ENCODE data around the gene TANGO2. TPM values are rescaled to one million over a fixed set of nuclear protein-coding genes. Genes with fewer than 3 reads are reported as not detected.
A peak's percentile ranks its signal among the peaks of the same experiment; 100 is the strongest.

Gene TANGO2
- total RNA-seq, 1 experiment from 2014 or later = 21.5 TPM

DNA sequence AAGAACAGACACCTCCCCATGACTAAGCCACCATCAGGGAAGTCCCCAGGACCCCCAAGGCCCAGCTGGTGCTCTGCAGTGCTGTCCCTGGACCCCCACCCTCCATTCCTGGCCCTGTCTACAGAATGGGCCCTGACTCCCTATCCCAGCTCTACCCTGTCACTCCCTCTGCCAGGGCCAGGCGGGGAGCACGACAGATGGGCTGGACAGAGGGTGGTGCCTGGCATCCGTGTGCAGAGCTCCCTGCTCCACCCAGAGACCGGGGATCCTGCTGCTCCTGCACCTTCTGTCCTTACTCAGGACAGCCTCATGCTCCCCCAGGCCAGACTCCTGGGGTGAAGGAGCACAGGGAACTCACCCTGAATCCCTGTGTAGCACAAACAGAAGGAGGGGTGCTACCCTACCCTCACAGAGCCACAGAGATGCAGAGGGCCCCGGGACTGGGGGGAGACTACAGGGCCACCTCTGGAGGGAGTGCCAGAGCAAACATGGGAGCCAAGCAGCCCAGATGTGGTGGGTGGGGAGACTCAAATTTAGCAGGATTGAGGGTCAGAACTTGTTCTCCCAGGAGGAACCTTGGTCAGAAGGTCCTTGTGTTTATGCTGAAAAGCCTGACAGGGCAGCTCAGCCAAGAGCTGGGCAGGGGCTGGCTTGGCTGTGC is 6.3 kb upstream of the TANGO2 start:
- Histone ChIP-seq H3K36me3 (ENCODE audit: insufficient read depth, low read length, poor library complexity, severe bottlenecking) (no peaks in the 10 kb centered on the region), H3K4me1 (ENCODE audit: insufficient read depth, low read length, poor library complexity, severe bottlenecking) (no peaks in the 10 kb centered on the region), H3K4me3 (ENCODE audit: low read depth, low read length, poor library complexity, severe bottlenecking) (no peak overlapping the region), H3K27me3 (replicated peaks; ENCODE audit: insufficient read depth, low read depth, low read length, poor library complexity) (peaks cover 30% of the 10 kb centered on the region), H3K27ac (ENCODE audit: low read depth, low read length, poor library complexity, severe bottlenecking) (no peak overlapping the region), H3K9me3 (ENCODE audit: low read depth, low read length, poor library complexity, severe bottlenecking) (no peaks in the 10 kb centered on the region)
- ChIA-PET CTCF (interaction anchor here (0.6 to 1.4 kb wide), 2 partner anchors 44 to 52 kb away, joined by 4 to 5 read pairs; no protein-coding TSS in a partner anchor), POLR2A (ENCODE audit: low non-redundant PET) (no interaction called here)
- no peak for DNase-seq (ENCODE audit: low spot score)
- no TSS peak for BruUV-seq (replicated peaks)
- TF ChIP-seq, protein P1, sequence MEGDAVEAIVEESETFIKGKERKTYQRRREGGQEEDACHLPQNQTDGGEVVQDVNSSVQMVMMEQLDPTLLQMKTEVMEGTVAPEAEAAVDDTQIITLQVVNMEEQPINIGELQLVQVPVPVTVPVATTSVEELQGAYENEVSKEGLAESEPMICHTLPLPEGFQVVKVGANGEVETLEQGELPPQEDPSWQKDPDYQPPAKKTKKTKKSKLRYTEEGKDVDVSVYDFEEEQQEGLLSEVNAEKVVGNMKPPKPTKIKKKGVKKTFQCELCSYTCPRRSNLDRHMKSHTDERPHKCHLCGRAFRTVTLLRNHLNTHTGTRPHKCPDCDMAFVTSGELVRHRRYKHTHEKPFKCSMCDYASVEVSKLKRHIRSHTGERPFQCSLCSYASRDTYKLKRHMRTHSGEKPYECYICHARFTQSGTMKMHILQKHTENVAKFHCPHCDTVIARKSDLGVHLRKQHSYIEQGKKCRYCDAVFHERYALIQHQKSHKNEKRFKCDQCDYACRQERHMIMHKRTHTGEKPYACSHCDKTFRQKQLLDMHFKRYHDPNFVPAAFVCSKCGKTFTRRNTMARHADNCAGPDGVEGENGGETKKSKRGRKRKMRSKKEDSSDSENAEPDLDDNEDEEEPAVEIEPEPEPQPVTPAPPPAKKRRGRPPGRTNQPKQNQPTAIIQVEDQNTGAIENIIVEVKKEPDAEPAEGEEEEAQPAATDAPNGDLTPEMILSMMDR (conservative IDR thresholded peaks at IDR 0.05; ENCODE audit: low read depth, low read length) = no peak
- TF ChIP-seq EZH2 (IDR thresholded peaks at IDR 0.05; ENCODE audit: borderline replicate concordance, low read depth, low read length, poor library complexity, severe bottlenecking) = no peak
- intact Hi-C loops (cut with micrococcal nuclease; ENCODE audit: unreplicated experiment) = no loop called here

DNA sequence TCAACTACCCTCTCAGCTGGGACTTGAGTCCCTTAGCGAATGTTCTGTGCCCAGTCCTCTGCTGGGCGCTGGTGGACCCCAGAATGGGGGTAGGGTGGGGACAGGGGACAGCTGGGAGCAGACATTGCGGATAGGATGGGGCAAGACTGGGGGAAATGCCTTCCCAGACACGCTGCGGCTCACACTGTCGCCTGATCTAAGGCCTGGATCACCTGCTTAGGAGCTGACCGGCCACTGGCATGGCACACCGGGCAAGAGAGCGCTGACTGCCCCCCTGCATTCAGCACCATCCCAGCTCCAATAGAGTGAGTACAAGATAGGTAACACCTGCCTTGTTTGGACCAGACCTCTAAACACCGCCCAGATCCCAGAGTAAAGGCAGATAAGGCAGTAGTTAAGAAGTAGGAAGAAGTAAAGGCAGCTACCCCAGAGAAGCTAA is 5.7 kb upstream of the TANGO2 start:
- BruUV-seq (replicated peaks) = no TSS peak
- no peak for DNase-seq (ENCODE audit: low spot score)
- Histone ChIP-seq H3K4me3 (ENCODE audit: low read depth, low read length, poor library complexity, severe bottlenecking) (no peak overlapping the region), H3K36me3 (ENCODE audit: insufficient read depth, low read length, poor library complexity, severe bottlenecking) (no peaks in the 10 kb centered on the region), H3K27me3 (replicated peaks; ENCODE audit: insufficient read depth, low read depth, low read length, poor library complexity) (peaks cover 30% of the 10 kb centered on the region), H3K27ac (ENCODE audit: low read depth, low read length, poor library complexity, severe bottlenecking) (no peak overlapping the region), H3K4me1 (ENCODE audit: insufficient read depth, low read length, poor library complexity, severe bottlenecking) (no peaks in the 10 kb centered on the region), H3K9me3 (ENCODE audit: low read depth, low read length, poor library complexity, severe bottlenecking) (no peaks in the 10 kb centered on the region)
- ChIA-PET POLR2A (ENCODE audit: low non-redundant PET) (no interaction called here), CTCF (interaction anchor here (0.5 kb wide), 1 partner anchor 53 kb away, joined by 7 read pairs; no protein-coding TSS in a partner anchor)
- intact Hi-C loops (cut with micrococcal nuclease; ENCODE audit: unreplicated experiment) = no loop called here
- no peak for TF ChIP-seq EZH2 (IDR thresholded peaks at IDR 0.05; ENCODE audit: borderline replicate concordance, low read depth, low read length, poor library complexity, severe bottlenecking)
- TF ChIP-seq, protein P1 (conservative IDR thresholded peaks at IDR 0.05; ENCODE audit: low read depth, low read length) = no peak

DNA sequence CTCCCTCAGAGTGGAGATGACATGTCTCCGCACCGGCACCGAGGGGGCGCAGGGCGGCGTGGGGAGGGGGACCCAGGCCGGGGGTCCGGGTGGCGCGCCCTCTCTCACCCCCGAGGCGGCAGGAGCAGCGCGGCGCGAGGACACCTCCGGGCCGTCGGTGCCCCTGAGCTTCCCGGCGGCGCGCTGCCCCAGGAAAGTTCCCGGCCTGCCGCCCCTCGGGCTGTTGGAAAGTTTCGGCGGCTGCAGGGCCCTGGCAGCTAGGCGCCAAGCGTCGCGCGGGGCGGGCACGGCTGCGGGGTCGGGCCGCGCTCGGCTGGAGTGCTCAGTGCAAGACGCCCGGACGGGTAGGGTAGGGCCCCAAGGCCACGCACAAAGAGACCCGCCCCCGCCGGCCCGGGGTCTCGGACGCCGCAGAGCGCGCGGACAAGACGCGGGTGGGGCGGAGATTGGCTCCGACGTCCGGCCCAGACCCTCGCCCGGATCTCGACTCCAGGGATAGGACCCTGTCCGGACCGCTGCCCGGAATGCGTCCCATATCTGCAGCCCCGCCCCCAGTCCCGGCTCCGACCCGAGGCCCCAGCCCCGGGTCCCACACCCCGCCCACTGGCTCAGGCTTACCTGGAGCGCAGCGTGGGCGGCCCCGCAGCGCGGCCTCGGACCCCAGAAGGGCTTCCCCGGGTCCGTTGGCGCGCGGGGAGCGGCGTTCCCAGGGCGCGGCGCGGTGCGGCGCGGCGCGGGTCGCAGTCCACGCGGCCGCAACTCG is 4.8 kb upstream of the TANGO2 start:
- intact Hi-C loops (cut with micrococcal nuclease; ENCODE audit: unreplicated experiment) = no loop called here
- H3K27ac ChIP-seq (ENCODE audit: low read depth, low read length, poor library complexity, severe bottlenecking) = no peak overlapping the region
- no TSS peak for BruUV-seq (replicated peaks)

More for the DNA sequence above, 4.8 kb upstream of the TANGO2 start:
- POLR2A ChIA-PET (ENCODE audit: low non-redundant PET) = no interaction called here
- Histone ChIP-seq H3K27me3 (replicated peaks; ENCODE audit: insufficient read depth, low read depth, low read length, poor library complexity) (peaks cover 30% of the 10 kb centered on the region), H3K4me1 (ENCODE audit: insufficient read depth, low read length, poor library complexity, severe bottlenecking) (peaks cover 5% of the 10 kb centered on the region), H3K36me3 (ENCODE audit: insufficient read depth, low read length, poor library complexity, severe bottlenecking) (no peaks in the 10 kb centered on the region), H3K9me3 (ENCODE audit: low read depth, low read length, poor library complexity, severe bottlenecking) (no peaks in the 10 kb centered on the region), H3K4me3 (ENCODE audit: low read depth, low read length, poor library complexity, severe bottlenecking) (peak overlapping the region; percentile 52)
- peak; percentile 6 for TF ChIP-seq EZH2 (IDR thresholded peaks at IDR 0.05; ENCODE audit: borderline replicate concordance, low read depth, low read length, poor library complexity, severe bottlenecking)
- TF ChIP-seq, protein P1 (conservative IDR thresholded peaks at IDR 0.05; ENCODE audit: low read depth, low read length) = no peak
- no peak for DNase-seq (ENCODE audit: low spot score)
- CTCF ChIA-PET = no interaction called here

All from A673 (cell line).